GM12865 (cell line): ENCODE data around the gene ATP5F1B.

Source experiments
- DNase-seq: peaks from one replicate; pipeline ENCODE4 v3.0.0; 2010; ENCODE audit warnings: low read depth
- H3K4me3 ChIP-seq: 2 replicates; pipeline ENCODE4 v1.5.1; 2011; ENCODE audit warnings: mild to moderate bottlenecking, low read depth, low read length, control low read depth
- CTCF ChIP-seq: IDR thresholded peaks from 2 replicates; pipeline ENCODE4 v1.5.1; 2011; ENCODE audit warnings: low read length, control low read depth, low read depth, inconsistent platforms; ENCODE audit not compliant: insufficient read depth; ENCODE audit errors: missing control alignments

The ATP5F1B gene

GRCh38 chr12:56616244-56616643, 29.5 kb downstream of the ATP5F1B start:
- no peak overlapping the region for H3K4me3 ChIP-seq
- TF ChIP-seq CTCF = no peak
- DNase-seq = no peak

- no peak for TF ChIP-seq CTCF
- no peak for DNase-seq
- H3K4me3 ChIP-seq = no peak overlapping the region
Observed at GRCh38 chr12:56614627-56615026, 31.2 kb downstream of the ATP5F1B start.

- no peak overlapping the region for H3K4me3 ChIP-seq
- no peak for DNase-seq
- TF ChIP-seq CTCF = no peak
Observed at GRCh38 chr12:56604355-56604754, 41.4 kb downstream of the ATP5F1B start.

DNA sequence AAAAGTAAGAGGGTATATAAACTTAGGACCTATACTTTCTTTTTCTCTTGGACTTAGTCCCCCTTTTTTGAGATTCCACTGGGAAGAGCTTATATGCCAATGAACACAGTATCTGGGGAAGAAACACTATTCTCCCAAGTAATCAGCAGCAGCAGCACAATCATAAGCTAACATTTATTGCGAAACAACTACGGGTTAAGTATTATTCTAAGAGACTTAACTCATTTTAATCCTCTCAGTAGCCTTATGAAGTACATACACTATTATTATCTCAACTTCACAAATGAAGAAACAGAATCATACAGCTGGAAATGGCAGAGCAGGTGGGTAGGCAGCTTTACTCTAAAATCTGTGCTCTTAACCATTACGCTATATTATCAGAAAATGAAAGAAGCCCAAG, 43.5 kb downstream of the ATP5F1B start:
- no peak for DNase-seq
- no peak overlapping the region for H3K4me3 ChIP-seq
- no peak for TF ChIP-seq CTCF

GRCh38 chr12:56601503-56601902, 44.3 kb downstream of the ATP5F1B start:
- peak; percentile 20 for TF ChIP-seq CTCF
- DNase-seq = peak; percentile 39
- H3K4me3 ChIP-seq = no peak overlapping the region

- DNase-seq = no peak
- no peak overlapping the region for H3K4me3 ChIP-seq
- TF ChIP-seq CTCF = no peak
Observed at GRCh38 chr12:56600753-56601152, 45.0 kb downstream of the ATP5F1B start.

GRCh38 chr12:56599797-56600196, 46.0 kb downstream of the ATP5F1B start:
- no peak overlapping the region for H3K4me3 ChIP-seq
- no peak for DNase-seq
- no peak for TF ChIP-seq CTCF
